Lung (tissue), 13 donors: ENCODE results near the gene TMEM248. TPM values are rescaled to one million over a fixed set of nuclear protein-coding genes. Genes with fewer than 3 reads are reported as not detected.

Source experiments
- ATAC-seq: fragments of 200-7000 bp; cut with Tn5 transposase; one replicate; pipeline ENCODE4 v1.9.1; 2020; ENCODE audit warnings: moderate number of reproducible peaks; ENCODE audit not compliant: insufficient read depth, low FRiP score
- DNase-seq, 3 donors: peaks; one replicate each; pipeline ENCODE4 v3.0.0-alpha.2; 2013 to 2017
- H3K27ac ChIP-seq, 2 donors: one replicate each; pipeline ENCODE4 v1.5.1; 2013; ENCODE audit warnings: mild to moderate bottlenecking in 2 of 2, moderate library complexity in 2 of 2, control low read depth in 1 of 2, inconsistent platforms in 1 of 2, low read depth in 1 of 2, low read length in 1 of 2
- H3K27me3 ChIP-seq, 3 donors: one replicate each; pipeline ENCODE4 v1.5.1; 2013; ENCODE audit warnings: low read length in 2 of 3; ENCODE audit not compliant: control insufficient read depth in 3 of 3, insufficient read depth in 3 of 3
- H3K36me3 ChIP-seq, 4 donors: one replicate each; pipeline ENCODE4 v1.5.1; 2013; ENCODE audit warnings: low read length in 4 of 4, mild to moderate bottlenecking in 1 of 4, moderate library complexity in 1 of 4; ENCODE audit not compliant: control insufficient read depth in 4 of 4, insufficient read depth in 4 of 4
- H3K4me1 ChIP-seq, 5 donors: one replicate each; pipeline ENCODE4 v1.5.1; 2013; ENCODE audit warnings: low read length in 5 of 5, mild to moderate bottlenecking in 2 of 5, moderate library complexity in 1 of 5; ENCODE audit not compliant: control insufficient read depth in 5 of 5, insufficient read depth in 5 of 5
- H3K4me3 ChIP-seq: one replicate; pipeline ENCODE4 v1.5.1; 2013; ENCODE audit warnings: mild to moderate bottlenecking, control low read depth, moderate library complexity
- H3K9ac ChIP-seq, 2 donors: one replicate each; pipeline ENCODE4 v1.5.1; 2013; ENCODE audit warnings: low read length in 2 of 2, control low read depth in 1 of 2; ENCODE audit not compliant: insufficient read depth in 1 of 2
- H3K9me3 ChIP-seq, 4 donors: one replicate each; pipeline ENCODE4 v1.5.1; 2013; ENCODE audit warnings: low read length in 3 of 4, mild to moderate bottlenecking in 1 of 4, moderate library complexity in 1 of 4; ENCODE audit not compliant: control insufficient read depth in 4 of 4, insufficient read depth in 3 of 4
- WGBS, 2 donors: extraction: QIAGEN DNeasy Blood & Tissue Kit; methylation state at CpG; one replicate each; pipeline ENCODE4 v1.1.7; 2013; 5-methylcytosine and 5-hydroxymethylcytosine counted together
- polyA plus RNA-seq, 2 donors: library from polyadenylated mRNA; stranded (reverse); fragments of 200-250 nt; gene quantifications; one replicate each; pipeline ENCODE4 v1.2.1, GENCODE V29; 2013
- small RNA-seq: library from RNA; depleted of rRNA; stranded (forward); fragments of <200 nt; gene quantifications from one replicate; pipeline ENCODE3, GENCODE V24; 2014; ENCODE audit warnings: low replicate concordance
- total RNA-seq, 2 donors: library from RNA; depleted of rRNA in 1 of 2; stranded (reverse); fragments of >200 nt in 1 of 2; gene quantifications; one replicate each; pipeline ENCODE4 v1.2.1, GENCODE V29; 2014 to 2021
- TF ChIP-seq, protein P1 (sequence below): IDR thresholded peaks from 2 replicates; pipeline ENCODE4 v1.5.1; 2012; ENCODE audit warnings: mild to moderate bottlenecking; ENCODE audit errors: control extremely low read depth, extremely low read depth
- donor health status: control.
- donor health status: control.
- donor health status: Bipolar disorder and iron deficiency.
- donor health status: healthy.
- donor health status: DM: yes; HTN: yes; CAD: no.

TMEM248 gene
- total and polyA plus RNA-seq, 4 donors, result 46.0 to 114 (median 63.1) TPM

DNA sequence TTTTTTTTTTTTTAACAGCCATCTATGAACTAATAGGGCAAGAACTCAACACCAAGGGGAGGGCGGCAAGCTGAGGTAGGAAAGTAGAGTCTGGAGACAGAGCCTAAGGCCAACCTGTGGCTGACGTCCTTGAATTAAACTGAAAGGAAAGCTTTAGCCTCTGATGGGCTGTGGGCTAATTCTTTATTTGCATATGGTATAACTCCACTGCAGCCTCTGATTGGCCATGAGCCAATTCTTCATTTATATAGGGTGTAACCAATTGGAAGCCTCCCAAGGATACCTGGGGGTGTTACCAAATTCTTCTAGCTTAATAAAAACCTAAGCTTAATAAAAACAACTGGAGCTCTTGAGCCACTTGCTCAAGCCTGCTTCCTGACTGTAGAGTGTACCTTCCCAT is 85.9 kb downstream of the TMEM248 start:
- ATAC-seq (no peak), DNase-seq (no peak)
- TF ChIP-seq, protein P1, sequence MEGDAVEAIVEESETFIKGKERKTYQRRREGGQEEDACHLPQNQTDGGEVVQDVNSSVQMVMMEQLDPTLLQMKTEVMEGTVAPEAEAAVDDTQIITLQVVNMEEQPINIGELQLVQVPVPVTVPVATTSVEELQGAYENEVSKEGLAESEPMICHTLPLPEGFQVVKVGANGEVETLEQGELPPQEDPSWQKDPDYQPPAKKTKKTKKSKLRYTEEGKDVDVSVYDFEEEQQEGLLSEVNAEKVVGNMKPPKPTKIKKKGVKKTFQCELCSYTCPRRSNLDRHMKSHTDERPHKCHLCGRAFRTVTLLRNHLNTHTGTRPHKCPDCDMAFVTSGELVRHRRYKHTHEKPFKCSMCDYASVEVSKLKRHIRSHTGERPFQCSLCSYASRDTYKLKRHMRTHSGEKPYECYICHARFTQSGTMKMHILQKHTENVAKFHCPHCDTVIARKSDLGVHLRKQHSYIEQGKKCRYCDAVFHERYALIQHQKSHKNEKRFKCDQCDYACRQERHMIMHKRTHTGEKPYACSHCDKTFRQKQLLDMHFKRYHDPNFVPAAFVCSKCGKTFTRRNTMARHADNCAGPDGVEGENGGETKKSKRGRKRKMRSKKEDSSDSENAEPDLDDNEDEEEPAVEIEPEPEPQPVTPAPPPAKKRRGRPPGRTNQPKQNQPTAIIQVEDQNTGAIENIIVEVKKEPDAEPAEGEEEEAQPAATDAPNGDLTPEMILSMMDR, result no peak
- no peak overlapping the region for H3K9ac ChIP-seq
- no peaks in the 10 kb centered on the region for H3K27me3 ChIP-seq
- 85 to 94% methylated on average over 2 of the region's 2 CpGs for WGBS, 2 donors
- H3K9me3 ChIP-seq, result no peaks in the 10 kb centered on the region
- peaks cover 0 to 15% (median 12%) of the 10 kb centered on the region in 4 donors for H3K36me3 ChIP-seq
- no peak overlapping the region for H3K27ac ChIP-seq
- H3K4me3 ChIP-seq, result no peak overlapping the region
- no peaks in the 10 kb centered on the region for H3K4me1 ChIP-seq

Small RNAs within 50 kb of the gene (small RNA-seq; reads per million reads assigned to genes)
- gene RF00017, result not detected
- not detected for gene RN7SL43P
- not detected for gene RNU6-1254P

Other genes starting within 250 kb of the TMEM248 start
- 10 to 100 TPM; 19.9 to 27.3 TPM for gene RABGEF1, start 180.5 kb upstream of the TMEM248 start, total RNA-seq
- gene RABGEF1, start 180.5 kb upstream of the TMEM248 start, polyA plus RNA-seq, result 10 to 100 TPM in 1 of 2 donors, 1 to 10 TPM in 1; 9.3 to 17.9 TPM
- gene SBDS, start 74.4 kb downstream of the TMEM248 start, total RNA-seq, result 10 to 100 TPM; 67.5 to 91.9 TPM
- gene SBDS, start 74.4 kb downstream of the TMEM248 start, polyA plus RNA-seq, result 100 to 1,000 TPM; 100 to 108 TPM
- gene TYW1, start 75.6 kb downstream of the TMEM248 start, total RNA-seq, result 10 to 100 TPM; 12.9 to 27.1 TPM
- 10 to 100 TPM in 1 of 2 donors, 1 to 10 TPM in 1; 6.1 to 11.1 TPM for gene TYW1, start 75.6 kb downstream of the TMEM248 start, polyA plus RNA-seq